Spinal cord (tissue), 10 donors: ENCODE measurements around the gene TXNDC9. TPM values are rescaled to one million over a fixed set of nuclear protein-coding genes. Genes with fewer than 3 reads are reported as not detected.
A peak's percentile ranks its signal among the peaks of the same experiment; 100 is the strongest.
"Not testable (repeated sequence)": the region's sequence is repeated elsewhere in the genome, so short reads cannot be mapped to it uniquely, and the experiment has no call there.

Experiments used
- DNase-seq, 6 donors: peaks; one replicate each; pipeline versions ENCODE4 v3.0.0 to v3.0.0-alpha.2; 2013 to 2015; ENCODE audit warnings: low spot score in 6 of 6, low read depth in 4 of 6
- H3K27ac ChIP-seq: one replicate; pipeline ENCODE4 v1.5.1; 2013; ENCODE audit warnings: low read depth, low read length, control low read depth
- H3K27me3 ChIP-seq: one replicate; pipeline ENCODE4 v1.6.1; 2013; ENCODE audit warnings: low read length; ENCODE audit not compliant: control insufficient read depth, insufficient read depth
- H3K36me3 ChIP-seq: one replicate; pipeline ENCODE4 v1.6.1; 2013; ENCODE audit warnings: low read length; ENCODE audit not compliant: control insufficient read depth, insufficient read depth
- H3K4me1 ChIP-seq: one replicate; pipeline ENCODE4 v1.6.1; 2013; ENCODE audit warnings: low read length; ENCODE audit not compliant: control insufficient read depth, insufficient read depth
- H3K4me3 ChIP-seq: one replicate; pipeline ENCODE4 v1.5.1; 2013; ENCODE audit warnings: low read depth, low read length, control low read depth
- H3K9me3 ChIP-seq: one replicate; pipeline ENCODE4 v1.6.1; 2013; ENCODE audit warnings: low read length; ENCODE audit not compliant: control insufficient read depth, insufficient read depth
- WGBS: methylation state at CpG from one replicate; pipeline ENCODE4 v1.1.5; 2013; ENCODE audit warnings: missing lambda C conversion rate; ENCODE audit not compliant: insufficient coverage; 5-methylcytosine and 5-hydroxymethylcytosine counted together
- polyA plus RNA-seq, 2 donors: library from polyadenylated mRNA; unstranded; fragments of 120-200 nt; gene quantifications; one replicate each; pipeline ENCODE4 v1.2.1, GENCODE V29; 2013; ENCODE audit not compliant: insufficient read length in 2 of 2
- total RNA-seq, 2 donors: library from RNA; depleted of rRNA in 1 of 2; stranded (reverse); fragments of 120-200 nt in 1 of 2; fragments of >200 nt in 1 of 2; gene quantifications; one replicate each; pipeline versions ENCODE4 v1.2.3 to v1.2.4, GENCODE V29; 2013 to 2014
- donor health status: healthy.

The TXNDC9 gene
- total and polyA plus RNA-seq, 4 donors: 31.7 to 54.6 (median 40.3) TPM

DNA sequence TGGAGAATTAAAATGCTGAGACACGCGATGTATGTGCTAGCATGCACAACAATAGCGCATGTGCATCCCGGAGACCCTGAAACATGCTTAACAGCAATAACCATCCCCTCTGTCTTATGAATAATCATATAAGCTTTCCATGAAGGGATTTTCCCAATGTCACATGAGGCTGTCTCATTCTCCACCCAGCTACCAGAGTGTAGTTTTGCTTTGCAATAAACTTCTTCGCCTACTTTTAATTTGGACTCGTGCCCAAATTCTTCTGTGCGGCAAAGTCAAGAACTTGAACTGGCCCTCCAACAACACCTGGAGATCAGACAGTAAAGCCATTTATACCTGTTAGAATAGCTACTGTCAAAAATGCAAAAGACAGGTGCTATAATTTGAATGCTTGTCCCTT lies 50.6 kb downstream of the TXNDC9 start:
- 90% methylated on average over 2 of the region's 7 CpGs for WGBS
- H3K27me3 ChIP-seq: no peaks in the 10 kb centered on the region
- no peak overlapping the region for H3K27ac ChIP-seq
- H3K4me1 ChIP-seq: no peaks in the 10 kb centered on the region
- no peak for DNase-seq
- no peaks in the 10 kb centered on the region for H3K9me3 ChIP-seq
- no peak overlapping the region for H3K4me3 ChIP-seq
- peaks cover 5% of the 10 kb centered on the region for H3K36me3 ChIP-seq

DNA sequence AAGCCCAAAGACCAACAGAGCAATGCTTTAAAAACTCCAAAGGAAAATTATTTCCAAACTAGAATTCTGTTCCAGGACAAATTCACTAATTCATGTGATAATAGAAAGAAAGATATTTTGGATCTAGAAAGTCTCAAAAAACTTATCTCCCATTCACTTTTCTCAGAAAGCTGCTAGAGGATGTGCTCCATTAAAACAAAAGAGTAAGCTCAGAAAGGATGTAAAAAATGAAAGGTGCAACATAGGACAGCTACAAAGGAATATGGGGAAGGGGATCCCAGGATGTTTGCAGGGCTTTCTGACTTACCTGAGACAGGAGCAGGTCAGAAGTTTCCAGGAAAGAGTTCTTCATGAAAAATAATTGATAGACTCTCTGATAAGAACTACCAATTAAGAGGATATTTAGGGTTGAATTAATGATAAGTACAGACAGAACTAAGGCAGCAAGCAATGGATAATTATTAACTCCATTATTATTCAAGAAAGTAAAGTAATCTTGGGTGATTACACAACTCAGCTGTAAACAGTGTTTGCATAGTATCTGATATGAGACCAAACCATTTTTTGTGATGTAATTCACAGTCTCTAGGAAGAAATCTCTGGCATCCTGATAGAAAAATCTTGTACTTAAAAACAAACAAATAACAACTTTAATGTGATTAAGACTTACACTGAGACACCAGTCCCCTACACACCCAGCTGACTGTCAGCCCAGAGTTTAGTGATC lies 56.0 kb downstream of the TXNDC9 start:
- no peak overlapping the region for H3K27ac ChIP-seq
- no peak overlapping the region for H3K4me3 ChIP-seq
- no peaks in the 10 kb centered on the region for H3K4me1 ChIP-seq
- DNase-seq: no peak
- H3K9me3 ChIP-seq: no peaks in the 10 kb centered on the region
- peaks cover 4% of the 10 kb centered on the region for H3K36me3 ChIP-seq
- no peaks in the 10 kb centered on the region for H3K27me3 ChIP-seq

DNA sequence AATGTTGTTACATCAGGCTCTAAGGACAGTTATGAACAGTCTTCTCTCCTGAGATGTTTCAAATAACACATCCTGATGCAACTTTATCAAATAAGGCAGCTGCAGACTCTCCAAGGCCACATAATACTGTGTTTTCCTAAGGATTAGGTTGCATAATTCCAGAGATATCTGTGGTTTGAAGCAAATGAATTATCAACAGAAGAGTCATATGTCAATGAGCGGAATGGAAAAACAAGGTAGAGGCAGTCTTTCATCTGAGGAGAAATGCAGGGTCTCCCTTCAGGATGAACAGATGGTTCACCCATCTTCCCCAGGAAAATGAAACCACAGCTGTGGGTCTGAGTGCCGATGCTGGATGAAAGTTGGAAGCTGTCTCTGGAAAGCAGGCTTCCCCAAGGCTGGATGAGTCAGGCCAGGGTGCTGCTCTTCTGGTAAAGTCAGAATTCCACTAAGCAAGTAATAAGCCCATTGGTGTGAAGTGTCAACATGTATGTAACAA lies 57.3 kb downstream of the TXNDC9 start:
- Histone ChIP-seq H3K36me3 (peaks cover 2% of the 10 kb centered on the region), H3K4me1 (no peaks in the 10 kb centered on the region), H3K27ac (no peak overlapping the region), H3K4me3 (no peak overlapping the region), H3K9me3 (no peaks in the 10 kb centered on the region), H3K27me3 (no peaks in the 10 kb centered on the region)
- 88% methylated on average over 1 of the region's 2 CpGs for WGBS
- DNase-seq: no peak

DNA sequence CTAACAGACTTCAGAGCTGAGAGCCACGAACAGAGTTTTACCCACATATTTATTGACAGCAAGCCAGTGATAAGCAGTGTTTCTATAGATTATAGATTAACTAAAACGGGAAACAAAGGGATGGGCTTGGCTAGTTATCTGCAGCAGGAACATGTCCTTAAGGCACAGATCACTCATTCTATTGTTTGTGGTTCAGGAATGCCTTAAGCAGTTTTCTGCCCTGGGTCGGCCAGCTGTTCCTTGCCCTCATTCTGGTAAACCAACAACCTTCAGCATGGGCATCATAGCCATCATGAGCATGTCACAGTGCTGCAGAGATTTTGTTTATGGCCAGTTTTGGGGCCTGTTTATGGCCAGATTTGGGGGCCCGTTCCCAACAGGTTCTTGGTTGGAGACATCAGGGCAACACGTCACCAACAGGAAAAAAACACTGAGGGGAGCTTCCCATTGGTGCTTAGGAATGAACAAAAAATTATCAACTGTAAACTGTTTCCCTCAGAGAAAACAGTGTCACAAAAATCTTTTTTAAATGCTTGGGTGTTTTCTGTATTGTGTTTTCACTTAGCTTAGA lies 57.9 kb downstream of the TXNDC9 start:
- WGBS: 100% methylated on average over 1 of the region's 5 CpGs
- H3K27ac ChIP-seq: not testable (repeated sequence)

DNA sequence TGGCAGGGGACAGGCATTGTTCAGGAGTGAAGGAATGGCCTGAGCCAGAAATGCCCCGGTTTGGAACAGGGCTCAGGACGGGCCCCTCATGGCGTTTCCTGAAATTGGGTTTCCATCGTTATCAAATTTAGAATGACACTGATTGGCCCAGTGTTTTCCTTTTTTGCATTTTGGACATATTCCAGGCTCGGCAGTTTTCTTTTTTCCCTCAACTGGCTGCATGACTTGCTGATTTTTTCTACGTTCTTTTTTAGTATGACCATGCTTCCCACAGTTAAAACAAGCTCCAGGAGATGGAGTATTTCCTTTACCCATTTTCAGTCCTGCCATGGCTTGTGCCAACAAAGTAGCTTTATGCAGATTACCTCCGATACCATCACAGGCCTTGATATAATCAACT lies 60.3 kb downstream of the TXNDC9 start:
- Histone ChIP-seq H3K27me3 (no peaks in the 10 kb centered on the region), H3K4me3 (no peak overlapping the region), H3K27ac (no peak overlapping the region), H3K36me3 (no peaks in the 10 kb centered on the region), H3K4me1 (no peaks in the 10 kb centered on the region), H3K9me3 (no peaks in the 10 kb centered on the region)
- DNase-seq: peak in 3 of 6 donors; percentile 4 to 41 (median 33)
- WGBS: 41% methylated on average over 7 of the region's 7 CpGs

More for the DNA sequence above, 57.9 kb downstream of the TXNDC9 start:
- not testable (repeated sequence) for H3K4me1 ChIP-seq, H3K27me3 ChIP-seq, H3K4me3 ChIP-seq, H3K9me3 ChIP-seq, DNase-seq, H3K36me3 ChIP-seq

Other genes with a start within 250 kb of the TXNDC9 start
- 1 to 10 TPM; 2.8 to 5.7 TPM for gene C2orf15, start 194.6 kb downstream of the TXNDC9 start, total RNA-seq
- 1 to 10 TPM; 3.4 to 4.6 TPM for gene C2orf15, start 194.6 kb downstream of the TXNDC9 start, polyA plus RNA-seq
- 10 to 100 TPM; 12.4 to 20.6 TPM for gene TSGA10, start 181.4 kb downstream of the TXNDC9 start, total RNA-seq
- 10 to 100 TPM in 1 of 2 donors, 1 to 10 TPM in 1; 9.9 to 10.2 TPM for gene TSGA10, start 181.4 kb downstream of the TXNDC9 start, polyA plus RNA-seq
- 10 to 100 TPM; 11.0 to 11.8 TPM for gene LIPT1, start 181.4 kb downstream of the TXNDC9 start, total RNA-seq
- gene LIPT1, start 181.4 kb downstream of the TXNDC9 start, polyA plus RNA-seq: 1 to 10 TPM; 7.5 to 9.5 TPM
- gene MITD1, start 155.3 kb downstream of the TXNDC9 start, total RNA-seq: 10 to 100 TPM; 24.4 to 32.1 TPM
- 10 to 100 TPM; 31.2 to 37.7 TPM for gene MITD1, start 155.3 kb downstream of the TXNDC9 start, polyA plus RNA-seq
- gene MRPL30, start 155.1 kb downstream of the TXNDC9 start, total RNA-seq: 10 to 100 TPM; 34.9 to 53.1 TPM
- 10 to 100 TPM; 35.9 to 39.5 TPM for gene MRPL30, start 155.1 kb downstream of the TXNDC9 start, polyA plus RNA-seq
- not detected for gene LYG2, start 80.7 kb downstream of the TXNDC9 start, total RNA-seq
- under 1 TPM; 0.33 to 0.98 TPM for gene LYG2, start 80.7 kb downstream of the TXNDC9 start, polyA plus RNA-seq
- gene LYG1, start 35.1 kb downstream of the TXNDC9 start, total RNA-seq: 1 to 10 TPM in 1 of 2 donors, under 1 TPM in 1; 0.69 to 2.1 TPM
- 1 to 10 TPM; 1.7 to 3.0 TPM for gene LYG1, start 35.1 kb downstream of the TXNDC9 start, polyA plus RNA-seq
- gene EIF5B, start 1.1 kb upstream of the TXNDC9 start, total RNA-seq: 10 to 100 TPM; 21.5 to 24.9 TPM
- gene EIF5B, start 1.1 kb upstream of the TXNDC9 start, polyA plus RNA-seq: 10 to 100 TPM; 52.4 to 57.1 TPM
- gene REV1, start 153.7 kb upstream of the TXNDC9 start, total RNA-seq: 100 to 1,000 TPM in 1 of 2 donors, 10 to 100 TPM in 1; 53.6 to 109 TPM
- gene REV1, start 153.7 kb upstream of the TXNDC9 start, polyA plus RNA-seq: 10 to 100 TPM; 40.4 to 56.1 TPM